Left kidney (tissue), 2 donors: ENCODE data around the gene CAMSAP1. TPM values are rescaled to one million over a fixed set of nuclear protein-coding genes. Genes with fewer than 3 reads are reported as not detected.

ENCODE experiments used
- DNase-seq: peaks from one replicate; pipeline ENCODE4 v3.0.0-alpha.2; 2013
- polyA plus RNA-seq: library from polyadenylated mRNA; unstranded; fragments of 120-200 nt; gene quantifications from one replicate; pipeline ENCODE4 v1.2.1, GENCODE V29; 2013; ENCODE audit not compliant: insufficient read length

Gene CAMSAP1
- polyA plus RNA-seq, 1 donor: 27.5 TPM

GRCh38 chr9:135813671-135814290 is 93.6 kb downstream of the CAMSAP1 start:
- DNase-seq: no peak

GRCh38 chr9:135812961-135813360 is 94.4 kb downstream of the CAMSAP1 start:
- no peak for DNase-seq

- no peak for DNase-seq
Observed at GRCh38 chr9:135811801-135812200, 95.5 kb downstream of the CAMSAP1 start.

GRCh38 chr9:135810806-135811575 is 96.4 kb downstream of the CAMSAP1 start:
- DNase-seq: no peak

- DNase-seq: no peak
Observed at GRCh38 chr9:135809166-135809565, 98.2 kb downstream of the CAMSAP1 start.

- DNase-seq: no peak
Observed at GRCh38 chr9:135805422-135806022, 101.8 kb downstream of the CAMSAP1 start.

- DNase-seq: no peak
Observed at GRCh38 chr9:135804581-135805421, 102.5 kb downstream of the CAMSAP1 start.

GRCh38 chr9:135803441-135803840 is 103.9 kb downstream of the CAMSAP1 start:
- no peak for DNase-seq

- DNase-seq: no peak
Observed at GRCh38 chr9:135802876-135803419, 104.4 kb downstream of the CAMSAP1 start.

- DNase-seq: no peak
Observed at GRCh38 chr9:135801070-135801469, 106.3 kb downstream of the CAMSAP1 start.

- no peak for DNase-seq
Observed at GRCh38 chr9:135799261-135799660, 108.1 kb downstream of the CAMSAP1 start.

- DNase-seq: no peak
Observed at GRCh38 chr9:135798263-135798585, 109.1 kb downstream of the CAMSAP1 start.

- peak; percentile 10 for DNase-seq
Observed at GRCh38 chr9:135797507-135798262, 109.7 kb downstream of the CAMSAP1 start.

- no peak for DNase-seq
Observed at GRCh38 chr9:135796784-135797485, 110.4 kb downstream of the CAMSAP1 start.

GRCh38 chr9:135795391-135795790 is 112.0 kb downstream of the CAMSAP1 start:
- no peak for DNase-seq

GRCh38 chr9:135794361-135794885 is 112.9 kb downstream of the CAMSAP1 start:
- no peak for DNase-seq

- DNase-seq: no peak
Observed at GRCh38 chr9:135794057-135794335, 113.3 kb downstream of the CAMSAP1 start.

GRCh38 chr9:135793221-135794056 is 113.9 kb downstream of the CAMSAP1 start:
- no peak for DNase-seq

- DNase-seq: no peak
Observed at GRCh38 chr9:135792268-135793128, 114.8 kb downstream of the CAMSAP1 start.
